Measurements from ENCODE around the gene WASF3. TPM values are rescaled to one million over a fixed set of nuclear protein-coding genes. Genes with fewer than 3 reads are reported as not detected.
A peak's percentile ranks its signal among the peaks of the same experiment; 100 is the strongest.

Gene WASF3
- polyA plus RNA-seq (ENCODE audit: insufficient read depth in 1 of 5, insufficient read length in 5 of 5, low replicate concordance in 1 of 5), result 10 to 100 TPM; 17.6 to 24.3 (median 21.7) TPM
- long read RNA-seq, donor 1, full-length matches to known transcripts, result 3 of 30 reads
- long read RNA-seq, donor 1, partial matches to known transcripts, result 27 of 30 reads
- long read RNA-seq, donor 1, other reads (novel, unspliced or antisense), result 0 of 30 reads
- long read RNA-seq, donor 2, full-length matches to known transcripts, result 2 of 2 reads
- long read RNA-seq, donor 2, partial matches to known transcripts, result 0 of 2 reads
- long read RNA-seq, donor 2, other reads (novel, unspliced or antisense), result 0 of 2 reads
- long read RNA-seq, donor 3, full-length matches to known transcripts, result 1 of 1 reads
- long read RNA-seq, donor 3, partial matches to known transcripts, result 0 of 1 reads
- long read RNA-seq, donor 3, other reads (novel, unspliced or antisense), result 0 of 1 reads
- long read RNA-seq, donor 4, result 0 reads
- long read RNA-seq, donor 5, full-length matches to known transcripts, result 2 of 2 reads
- long read RNA-seq, donor 5, partial matches to known transcripts, result 0 of 2 reads
- long read RNA-seq, donor 5, other reads (novel, unspliced or antisense), result 0 of 2 reads
- long read RNA-seq, donor 6, full-length matches to known transcripts, result 4 of 4 reads
- long read RNA-seq, donor 6, partial matches to known transcripts, result 0 of 4 reads
- long read RNA-seq, donor 6, other reads (novel, unspliced or antisense), result 0 of 4 reads
- long read RNA-seq, donor 7, result 0 reads
- long read RNA-seq, donor 8, full-length matches to known transcripts, result 1 of 1 reads
- long read RNA-seq, donor 8, partial matches to known transcripts, result 0 of 1 reads
- long read RNA-seq, donor 8, other reads (novel, unspliced or antisense), result 0 of 1 reads

DNA sequence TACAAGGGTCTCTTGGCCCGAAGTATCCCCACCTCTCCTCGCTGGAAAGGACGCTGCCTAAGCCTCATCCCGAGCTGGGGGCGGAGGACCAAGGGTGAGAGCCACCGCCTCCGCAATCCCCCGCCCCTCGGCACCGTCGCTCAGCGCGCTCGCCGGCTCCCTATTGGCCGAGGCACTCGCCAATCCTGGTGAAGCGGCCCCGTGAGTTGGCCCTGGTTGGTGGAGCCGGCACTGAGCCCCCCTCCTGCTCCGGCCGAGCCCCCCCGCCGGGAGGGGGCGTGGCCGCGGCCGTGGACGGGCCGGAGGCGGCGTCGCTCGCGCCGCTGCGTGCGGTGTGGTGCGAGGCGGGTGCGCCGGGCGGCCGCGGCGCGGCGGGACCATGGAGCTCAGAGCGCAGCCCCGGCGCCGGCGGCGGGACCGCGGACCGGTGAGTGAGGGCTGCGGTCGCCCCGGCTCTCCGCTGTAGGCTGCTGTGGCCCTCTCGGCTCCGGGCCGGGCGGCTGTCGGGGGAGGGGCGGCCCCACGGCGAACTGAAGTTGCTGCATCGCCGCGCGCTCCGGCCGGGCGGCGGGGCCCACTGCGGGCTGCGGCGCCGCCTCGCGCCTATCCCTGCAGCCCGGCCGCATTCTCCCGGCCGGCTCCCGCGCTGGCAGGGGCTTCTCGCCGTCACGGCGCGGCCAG, at the start of gene WASF3:
WASF3 (plus strand) TSS at position 291 of the 681 bp plus-strand sequence. CDS start 84,588 bp downstream, outside the sequence.
- peak; percentile 93 for DNase-seq

- DNase-seq, result no peak
Observed at GRCh38 chr13:26508885-26509284, 48.6 kb upstream of the WASF3 start.

DNA sequence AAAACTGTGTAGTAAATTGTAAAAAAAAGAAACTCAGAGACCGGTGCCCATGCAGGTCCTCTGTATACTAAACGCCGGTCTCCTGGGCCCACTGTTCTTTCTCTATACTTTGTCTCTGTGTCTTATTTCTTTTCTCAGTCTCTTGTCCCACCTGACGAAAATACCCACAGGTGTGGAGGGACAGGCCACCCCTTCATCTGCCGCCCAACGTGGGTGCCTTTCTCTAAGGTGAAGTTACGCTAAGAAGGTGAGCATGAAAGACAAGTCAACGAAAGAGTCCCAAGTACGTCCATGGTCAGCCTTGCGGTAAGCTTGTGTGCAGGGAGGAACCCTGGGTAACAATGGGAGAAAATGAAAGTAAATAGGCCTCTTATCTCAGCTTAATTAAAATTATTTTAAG, 48.0 kb upstream of the WASF3 start:
- no peak for DNase-seq

DNA sequence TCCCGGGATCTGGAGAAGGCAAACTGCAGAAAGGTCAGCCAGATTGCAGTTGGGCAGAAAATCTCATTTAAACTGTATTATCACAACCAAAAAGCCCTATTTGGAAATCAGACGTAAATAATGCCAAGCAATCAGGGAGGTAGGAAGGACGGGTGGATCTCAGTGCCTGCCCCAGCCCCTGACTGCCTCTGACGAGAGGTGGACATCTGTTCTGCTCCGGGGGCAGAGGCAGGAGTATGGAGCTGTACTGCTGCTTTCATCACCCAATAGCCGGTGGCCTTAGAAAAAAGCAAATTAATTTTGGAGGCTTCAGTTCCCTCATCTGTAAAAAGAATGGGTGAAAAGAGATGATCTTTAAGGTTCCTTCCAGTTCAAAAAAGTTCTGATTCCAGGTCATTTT, 43.6 kb upstream of the WASF3 start:
- DNase-seq, result no peak

DNA sequence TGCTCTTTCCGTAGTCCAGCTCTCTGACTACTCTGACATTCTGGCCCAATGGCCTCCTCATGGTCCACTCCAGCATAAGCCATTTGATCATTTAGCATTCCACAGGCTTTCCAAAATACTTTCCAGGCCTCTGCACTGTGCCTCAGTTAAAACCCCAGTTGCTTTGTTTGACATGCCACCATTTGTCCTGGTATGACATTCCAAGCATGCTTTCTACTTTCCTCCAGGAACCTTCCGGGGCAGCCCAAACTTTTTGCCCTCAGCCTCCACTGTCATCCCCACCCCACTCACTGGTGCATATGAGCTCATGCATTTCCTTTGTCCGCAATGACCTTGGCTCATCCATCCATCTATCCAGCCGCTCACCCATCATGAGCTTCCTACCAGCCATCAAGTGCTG, 41.8 kb upstream of the WASF3 start:
- no peak for DNase-seq

GRCh38 chr13:26517936-26518335, 39.5 kb upstream of the WASF3 start:
- DNase-seq, result no peak

DNA sequence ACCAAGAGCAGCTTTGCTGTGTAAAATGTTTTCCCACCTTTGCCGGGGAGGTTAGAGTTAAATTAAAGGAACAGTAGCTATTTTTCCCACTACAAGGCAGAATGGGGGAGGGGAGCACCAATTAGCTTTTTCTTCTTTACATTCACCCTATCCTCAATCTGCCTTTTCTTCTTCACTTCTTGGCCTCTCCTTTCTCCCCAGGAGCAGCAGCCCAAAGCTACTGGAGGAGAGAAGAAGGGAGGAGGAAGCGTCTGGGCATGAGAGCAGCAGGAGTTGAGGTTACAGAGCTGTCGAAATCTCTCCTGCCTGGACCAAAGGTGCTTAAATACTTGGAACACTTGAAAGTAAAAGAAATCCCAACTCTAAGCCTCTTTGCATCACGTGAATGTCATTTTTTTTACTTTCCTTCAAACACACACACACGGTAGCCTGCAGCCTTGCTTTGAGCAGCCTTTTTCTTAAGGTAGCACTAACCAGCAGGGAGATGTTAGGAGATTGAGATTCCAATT, 39.0 kb upstream of the WASF3 start:
- DNase-seq, result peak in 1 of 2 donors; percentile 30

DNA sequence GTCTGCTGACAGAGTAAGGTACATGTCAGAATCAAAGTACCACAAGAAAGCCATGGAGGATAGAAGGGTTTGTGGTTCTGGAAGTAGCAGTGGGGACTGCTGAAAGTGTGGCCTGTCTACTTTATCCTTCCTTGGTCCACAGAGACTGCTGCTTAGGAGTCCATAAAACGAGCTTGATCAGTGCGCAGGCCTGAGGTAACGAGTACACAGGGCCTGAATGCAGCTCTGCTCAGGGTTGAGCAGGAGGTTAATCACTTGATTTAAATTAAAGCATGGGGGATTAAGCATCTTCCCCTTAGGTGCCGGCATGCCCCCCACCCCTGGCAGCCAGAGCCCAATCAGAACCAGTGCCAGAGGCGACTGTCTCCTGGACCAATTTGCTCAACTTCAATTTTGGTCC, 34.9 kb upstream of the WASF3 start:
- no peak for DNase-seq

DNA sequence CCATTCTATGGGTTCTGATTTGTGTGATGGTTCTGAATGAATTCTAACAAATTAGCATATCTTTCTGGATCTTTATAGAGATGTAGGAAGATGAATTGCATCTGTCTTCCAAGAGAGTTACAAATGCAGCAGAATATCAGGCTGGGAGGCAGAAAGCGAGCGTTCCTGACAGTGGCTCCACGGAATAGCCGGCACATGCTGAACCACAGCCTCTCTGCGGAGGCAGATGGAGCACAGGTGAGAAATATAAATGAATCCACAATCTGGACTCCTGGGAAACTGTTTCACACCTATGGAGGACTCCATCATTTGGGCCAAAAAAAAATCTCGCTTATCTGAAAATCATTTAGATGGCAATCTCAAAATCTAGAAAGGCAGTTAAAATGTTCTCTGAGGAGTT, 34.5 kb upstream of the WASF3 start:
- DNase-seq, result no peak

- no peak for DNase-seq
Observed at GRCh38 chr13:26525528-26525927, 32.0 kb upstream of the WASF3 start.

DNA sequence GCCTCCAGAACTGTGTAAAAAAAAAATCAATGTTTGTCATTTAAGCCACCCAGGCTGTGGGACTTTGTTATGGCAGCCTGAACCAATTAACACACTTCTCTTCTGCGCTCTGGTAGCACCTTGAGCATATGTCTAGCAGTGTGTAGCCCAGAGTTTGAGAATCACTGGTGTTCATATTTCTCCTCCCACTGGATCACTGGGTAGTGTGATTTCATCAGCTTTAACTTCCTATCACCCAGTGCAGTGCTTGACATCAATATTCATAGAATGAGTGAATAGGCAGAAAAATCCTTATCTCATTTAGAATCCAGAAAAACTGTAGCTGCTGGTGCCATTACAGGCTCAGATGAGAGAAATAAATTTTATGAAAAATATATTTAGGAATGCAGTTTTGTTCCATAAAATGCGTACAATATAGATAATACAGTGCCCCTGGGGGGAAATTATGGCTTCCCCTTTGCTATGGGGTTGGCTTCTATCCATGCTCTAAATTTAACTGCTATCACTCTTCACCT, 30.7 kb upstream of the WASF3 start:
- no peak for DNase-seq

GRCh38 chr13:26528527-26528926, 29.0 kb upstream of the WASF3 start:
- DNase-seq, result no peak

- peak; percentile 34 to 47 for DNase-seq
Observed at GRCh38 chr13:26529441-26529840, 28.0 kb upstream of the WASF3 start.

- no peak for DNase-seq
Observed at GRCh38 chr13:26531742-26532141, 25.7 kb upstream of the WASF3 start.

- DNase-seq, result no peak
Observed at GRCh38 chr13:26534036-26534726, 23.3 kb upstream of the WASF3 start.

- no peak for DNase-seq
Observed at GRCh38 chr13:26538363-26539317, 18.8 kb upstream of the WASF3 start.

- no peak for DNase-seq
Observed at GRCh38 chr13:26539738-26540292, 17.7 kb upstream of the WASF3 start.

DNA sequence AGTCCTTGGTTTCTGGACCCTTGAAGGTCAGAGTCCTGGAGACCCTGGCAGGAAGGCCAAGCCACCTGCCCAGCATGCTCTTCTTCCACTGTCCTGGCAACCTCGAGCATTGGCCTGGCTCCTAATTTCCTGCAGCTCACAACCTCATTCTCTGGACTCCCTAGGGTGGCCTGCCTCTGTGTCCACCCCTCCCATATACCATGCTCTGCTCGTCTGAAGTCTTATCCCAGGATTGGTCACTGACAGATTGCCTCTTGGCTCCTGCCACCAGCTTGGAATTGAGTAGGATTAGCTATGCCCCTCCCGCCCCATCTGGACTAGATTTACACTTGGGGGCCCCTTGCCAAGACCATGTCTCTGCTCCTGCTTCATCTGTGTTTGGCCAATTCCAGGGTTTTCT, 17.1 kb upstream of the WASF3 start:
- no peak for DNase-seq

GRCh38 chr13:26541041-26541440, 16.4 kb upstream of the WASF3 start:
- DNase-seq, result no peak

Data from right lung (tissue), 10 donors.